CD4-positive, alpha-beta T cell (primary cell): Measurements from ENCODE around the gene POLL. TPM values are rescaled to one million over a fixed set of nuclear protein-coding genes. Genes with fewer than 3 reads are reported as not detected.
A peak's percentile ranks its signal among the peaks of the same experiment; 100 is the strongest.

ENCODE experiments used
- ATAC-seq: fragments of 200-7000 bp; cut with Tn5 transposase; one replicate; pipeline ENCODE4 v1.10.0; 2022; ENCODE audit warnings: mild to moderate bottlenecking; ENCODE audit not compliant: poor library complexity
- CTCF ChIA-PET: fragments of 350-600 bp; sonication (Branson Sonifier 250); formaldehyde crosslinking; loops from one replicate; lab custom pipeline; 2021; ENCODE audit warnings: antibody characterized with exemption, inconsistent platforms; lab: Charles Lee
- POLR2A ChIA-PET: fragments of 350-600 bp; sonication (Branson Sonifier 250); formaldehyde crosslinking; loops from one replicate; lab custom pipeline; 2021; ENCODE audit warnings: antibody characterized with exemption, inconsistent platforms; lab: Charles Lee
- DNase-seq, 14 experiments: peaks; one replicate each; pipeline ENCODE4 v3.0.0-alpha.2; 2013 to 2020; ENCODE audit warnings: mixed read lengths in 2 of 14
- H3K27ac ChIP-seq, 2 donors: one replicate each; pipeline versions ENCODE4 v1.5.1 to v1.7.0; 2013; ENCODE audit warnings: low read length in 2 of 2, low read depth in 1 of 2, mild to moderate bottlenecking in 1 of 2
- H3K27me3 ChIP-seq, 2 experiments: 1 replicate in 1 of 2; 2 replicates in 1 of 2; pipeline versions ENCODE4 v1.6.1 to v1.7.0; 2013; ENCODE audit warnings: low read length in 2 of 2, control low read depth in 1 of 2, mild to moderate bottlenecking in 1 of 2, moderate library complexity in 1 of 2; ENCODE audit not compliant: insufficient read depth in 2 of 2, control insufficient read depth in 1 of 2
- H3K36me3 ChIP-seq: one replicate; pipeline ENCODE4 v1.6.1; 2013; ENCODE audit warnings: low read length, control low read depth; ENCODE audit not compliant: insufficient read depth
- H3K4me1 ChIP-seq: one replicate; pipeline ENCODE4 v1.6.1; 2013; ENCODE audit warnings: low read length, control low read depth; ENCODE audit not compliant: insufficient read depth
- H3K4me3 ChIP-seq: one replicate; pipeline ENCODE4 v1.5.1; 2013; ENCODE audit warnings: mild to moderate bottlenecking, low read length, moderate library complexity
- H3K9me3 ChIP-seq, 2 experiments: 1 replicate in 1 of 2; 2 replicates in 1 of 2; pipeline versions ENCODE4 v1.6.1 to v1.7.0; 2013; ENCODE audit warnings: low read length in 2 of 2, mild to moderate bottlenecking in 2 of 2, control low read depth in 1 of 2, moderate library complexity in 1 of 2; ENCODE audit not compliant: control insufficient read depth in 1 of 2, insufficient read depth in 1 of 2
- H3K27ac Mint-ChIP-seq: one replicate; pipeline ENCODE4 v1.8.0; 2020; ENCODE audit warnings: mixed read lengths
- H3K27me3 Mint-ChIP-seq: one replicate; pipeline ENCODE4 v1.8.0; 2021; ENCODE audit warnings: mixed read lengths
- H3K36me3 Mint-ChIP-seq: one replicate; pipeline ENCODE4 v1.8.0; 2021; ENCODE audit warnings: low read depth, mixed read lengths
- H3K4me1 Mint-ChIP-seq: one replicate; pipeline ENCODE4 v1.8.0; 2021; ENCODE audit warnings: low read depth, mixed read lengths
- H3K4me3 Mint-ChIP-seq: one replicate; pipeline ENCODE4 v1.8.0; 2020; ENCODE audit warnings: mild to moderate bottlenecking, mixed read lengths
- H3K9me3 Mint-ChIP-seq: one replicate; pipeline ENCODE4 v1.8.0; 2020; ENCODE audit warnings: mixed read lengths
- intact Hi-C, 2 experiments: fragments of 100-400 bp; cut with DNase I in 1 of 2; cut with micrococcal nuclease in 1 of 2; formaldehyde crosslinking; loops; one replicate each; pipeline versions ENCODE4 v1.15.1 to v1.9.0; 2023 to 2025; cut with DNase I, micrococcal nuclease
- total RNA-seq, 174 experiments: library from RNA in 2 of 174; stranded (reverse) in 2 of 174; gene quantifications; one replicate each; pipeline ENCODE4 v1.2.3 and lab custom pipeline; 2021 to 2026
- TF ChIP-seq, protein P1 (sequence below): fragments of 200-600 bp; IDR thresholded peaks from one replicate; pipeline ENCODE4 v1.8.0; 2022; ENCODE audit warnings: antibody characterized with exemption, mild to moderate bottlenecking

The POLL gene
- total RNA-seq, 2 experiments from 2014 or later: 23.3 to 24.3 TPM

DNA sequence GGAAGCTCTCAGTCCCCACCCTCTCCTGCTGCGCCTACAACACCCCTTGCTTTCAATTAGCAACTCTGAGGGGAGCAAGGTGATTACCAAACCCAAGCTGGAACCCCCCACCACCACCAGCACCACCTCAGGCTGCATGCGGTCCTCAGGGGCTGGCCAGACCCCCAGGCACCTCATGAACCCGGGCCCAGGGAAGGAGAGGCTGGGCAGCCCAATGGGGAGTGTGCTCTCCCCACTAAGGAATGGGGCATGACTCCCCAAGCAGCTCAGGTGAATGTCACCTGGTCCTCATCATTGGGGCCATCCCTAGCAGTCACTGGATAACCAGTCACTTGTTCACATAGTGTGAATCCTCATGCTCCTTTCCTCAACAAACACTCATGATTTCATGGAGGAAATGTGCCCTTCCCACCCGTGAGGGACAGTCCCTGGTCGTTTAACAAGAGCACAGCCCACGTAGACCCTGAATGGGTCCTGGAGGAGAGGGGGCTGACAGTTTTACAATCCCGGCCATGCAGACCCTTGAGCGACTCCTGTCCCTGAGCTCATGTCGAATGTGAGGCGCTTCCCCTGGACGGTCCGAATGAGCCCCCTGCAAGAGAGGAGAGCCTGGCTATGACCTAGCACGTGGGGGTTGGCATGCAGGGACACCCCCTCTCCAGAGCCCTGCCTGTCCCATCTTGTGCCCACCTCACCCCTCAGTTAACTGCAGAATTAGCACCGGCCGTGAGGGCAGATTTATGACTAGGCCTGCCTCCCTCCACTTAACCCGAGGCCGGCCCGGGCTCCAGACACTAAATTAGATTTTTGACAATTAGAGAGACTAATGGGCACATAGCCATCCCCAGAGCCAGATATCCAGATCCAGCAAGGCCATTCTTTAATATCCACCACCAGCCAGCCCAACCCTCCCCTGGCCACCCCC is 29.1 kb downstream of the POLL start:
- TF ChIP-seq, protein P1, sequence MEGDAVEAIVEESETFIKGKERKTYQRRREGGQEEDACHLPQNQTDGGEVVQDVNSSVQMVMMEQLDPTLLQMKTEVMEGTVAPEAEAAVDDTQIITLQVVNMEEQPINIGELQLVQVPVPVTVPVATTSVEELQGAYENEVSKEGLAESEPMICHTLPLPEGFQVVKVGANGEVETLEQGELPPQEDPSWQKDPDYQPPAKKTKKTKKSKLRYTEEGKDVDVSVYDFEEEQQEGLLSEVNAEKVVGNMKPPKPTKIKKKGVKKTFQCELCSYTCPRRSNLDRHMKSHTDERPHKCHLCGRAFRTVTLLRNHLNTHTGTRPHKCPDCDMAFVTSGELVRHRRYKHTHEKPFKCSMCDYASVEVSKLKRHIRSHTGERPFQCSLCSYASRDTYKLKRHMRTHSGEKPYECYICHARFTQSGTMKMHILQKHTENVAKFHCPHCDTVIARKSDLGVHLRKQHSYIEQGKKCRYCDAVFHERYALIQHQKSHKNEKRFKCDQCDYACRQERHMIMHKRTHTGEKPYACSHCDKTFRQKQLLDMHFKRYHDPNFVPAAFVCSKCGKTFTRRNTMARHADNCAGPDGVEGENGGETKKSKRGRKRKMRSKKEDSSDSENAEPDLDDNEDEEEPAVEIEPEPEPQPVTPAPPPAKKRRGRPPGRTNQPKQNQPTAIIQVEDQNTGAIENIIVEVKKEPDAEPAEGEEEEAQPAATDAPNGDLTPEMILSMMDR: no peak
- Histone ChIP-seq H3K9me3 (peaks cover 0 to 8% of the 10 kb centered on the region in 2 experiments), H3K27me3 (peaks cover 0 to 6% of the 10 kb centered on the region in 2 experiments), H3K36me3 (peaks cover 3% of the 10 kb centered on the region), H3K4me3 (no peak overlapping the region), H3K27ac (no peak overlapping the region), H3K4me1 (peaks cover 19% of the 10 kb centered on the region)
- no peak for DNase-seq
- Mint-ChIP-seq H3K4me3 (no peak overlapping the region), H3K9me3 (no peaks in the 10 kb centered on the region), H3K27ac (no peak overlapping the region), H3K4me1 (peaks cover 23% of the 10 kb centered on the region), H3K36me3 (peaks cover 12% of the 10 kb centered on the region), H3K27me3 (peaks cover 10% of the 10 kb centered on the region)
- intact Hi-C loops: no loop called here
- CTCF ChIA-PET: interaction anchor here (1.2 kb wide), 1 partner anchor 11 kb away, joined by 3 read pairs; no protein-coding TSS in a partner anchor
- POLR2A ChIA-PET: no interaction called here
- no peak for ATAC-seq

DNA sequence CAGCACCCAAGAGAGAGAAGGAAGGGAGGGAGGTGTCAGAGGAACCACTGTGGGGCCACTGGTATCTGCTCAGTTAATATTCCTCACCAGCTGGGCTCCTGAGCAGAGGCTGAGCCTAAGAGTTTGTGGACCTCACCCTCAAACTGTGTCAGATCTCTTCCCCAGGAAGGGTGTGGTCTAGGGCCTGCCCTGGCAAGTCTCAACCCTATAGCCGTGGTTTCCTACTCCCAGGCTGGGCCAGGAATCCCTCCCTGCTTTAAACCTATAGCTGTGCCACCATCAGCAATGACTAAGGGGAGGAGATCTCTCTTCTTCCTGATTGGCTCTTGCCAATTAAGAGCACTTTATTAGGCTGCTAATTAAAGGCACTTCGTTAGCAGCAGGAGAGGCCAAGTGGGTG is 29.9 kb downstream of the POLL start:
- Mint-ChIP-seq H3K4me3 (no peak overlapping the region), H3K4me1 (peaks cover 23% of the 10 kb centered on the region), H3K27me3 (peaks cover 2% of the 10 kb centered on the region), H3K9me3 (no peaks in the 10 kb centered on the region), H3K36me3 (peaks cover 19% of the 10 kb centered on the region), H3K27ac (no peak overlapping the region)
- Histone ChIP-seq H3K9me3 (peaks cover 0 to 8% of the 10 kb centered on the region in 2 experiments), H3K4me3 (no peak overlapping the region), H3K27me3 (peaks cover 0 to 5% of the 10 kb centered on the region in 2 experiments), H3K4me1 (peaks cover 19% of the 10 kb centered on the region), H3K27ac (no peak overlapping the region), H3K36me3 (peaks cover 3% of the 10 kb centered on the region)
- DNase-seq (peak in 2 of 14 experiments; percentile 9 to 18), ATAC-seq (peak; percentile 41)
- ChIA-PET POLR2A (no interaction called here), CTCF (interaction anchor here (1.2 kb wide), 1 partner anchor 12 kb away, joined by 3 read pairs; no protein-coding TSS in a partner anchor)
- TF ChIP-seq, protein P1: no peak
- intact Hi-C loops: no loop called here

DNA sequence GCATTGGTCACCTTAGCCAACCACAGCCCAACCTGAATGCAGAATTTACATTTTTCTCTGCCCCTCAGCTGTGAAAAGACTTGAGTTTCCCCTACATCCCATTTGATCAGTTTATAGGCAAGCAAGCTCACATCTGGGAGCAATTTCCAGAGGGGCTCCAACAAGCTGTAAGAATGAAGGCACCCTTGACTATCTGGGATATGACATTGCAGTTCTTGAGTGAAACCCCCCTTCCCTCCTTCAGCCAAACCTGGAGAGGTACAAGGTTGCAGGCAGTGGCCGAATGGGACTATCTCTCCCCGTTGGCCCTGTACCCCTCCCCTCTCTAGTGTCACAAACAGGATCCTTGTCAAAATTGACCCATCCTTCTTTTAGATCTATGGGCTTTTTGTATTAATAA is 30.5 kb downstream of the POLL start:
- H3K4me3 Mint-ChIP-seq: no peak overlapping the region
- peaks cover 0 to 2% of the 10 kb centered on the region in 2 experiments for H3K27me3 ChIP-seq
- peaks cover 23% of the 10 kb centered on the region for H3K4me1 Mint-ChIP-seq
- ChIA-PET CTCF (interaction anchor here (1.2 kb wide), 1 partner anchor 12 kb away, joined by 3 read pairs; no protein-coding TSS in a partner anchor), POLR2A (no interaction called here)
- no peaks in the 10 kb centered on the region for H3K9me3 Mint-ChIP-seq
- no peak overlapping the region for H3K27ac Mint-ChIP-seq
- H3K36me3 Mint-ChIP-seq: peaks cover 26% of the 10 kb centered on the region
- no peaks in the 10 kb centered on the region for H3K27me3 Mint-ChIP-seq
- no peak overlapping the region for H3K27ac ChIP-seq
- H3K4me3 ChIP-seq: no peak overlapping the region
- H3K36me3 ChIP-seq: peaks cover 5% of the 10 kb centered on the region
- TF ChIP-seq, protein P1: no peak
- DNase-seq (no peak), ATAC-seq (no peak)
- intact Hi-C loops: no loop called here
- peaks cover 0 to 8% of the 10 kb centered on the region in 2 experiments for H3K9me3 ChIP-seq
- peaks cover 19% of the 10 kb centered on the region for H3K4me1 ChIP-seq
